ENCODE data around the gene KIF11. TPM values are rescaled to one million over a fixed set of nuclear protein-coding genes. Genes with fewer than 3 reads are reported as not detected.
"Not testable (repeated sequence)": the region's sequence is repeated elsewhere in the genome, so short reads cannot be mapped to it uniquely, and the experiment has no call there.

Gene KIF11
- total RNA-seq, 1 donor: 0.84 TPM

- Histone ChIP-seq H3K4me1 (ENCODE audit: insufficient read depth, low read length) (peaks cover 42% of the 10 kb centered on the region), H3K4me3 (ENCODE audit: low read length) (peak within 1 kb of the TSS; percentile 91), H3K9me3 (ENCODE audit: low read depth, low read length) (no peaks in the 10 kb centered on the region), H3K27me3 (ENCODE audit: insufficient read depth, low read length) (no peaks in the 10 kb centered on the region)
Observed at GRCh38 chr10:92573798-92574547, 19.0 kb upstream of the KIF11 start, which contains the start of gene IDE. TSS of gene IDE (minus strand) at chr10:92574093. CDS start at chr10:92574019, 74 bp downstream.

GRCh38 chr10:92574548-92575261, 18.2 kb upstream of the KIF11 start:
- Histone ChIP-seq H3K9me3 (ENCODE audit: low read depth, low read length) (no peaks in the 10 kb centered on the region), H3K4me1 (ENCODE audit: insufficient read depth, low read length) (peaks cover 42% of the 10 kb centered on the region), H3K4me3 (ENCODE audit: low read length) (peak overlapping the region; percentile 91), H3K27me3 (ENCODE audit: insufficient read depth, low read length) (no peaks in the 10 kb centered on the region)

GRCh38 chr10:92575961-92576360, 17.0 kb upstream of the KIF11 start:
- Histone ChIP-seq H3K4me1 (ENCODE audit: insufficient read depth, low read length) (peaks cover 42% of the 10 kb centered on the region), H3K4me3 (ENCODE audit: low read length) (no peak overlapping the region), H3K9me3 (ENCODE audit: low read depth, low read length) (no peaks in the 10 kb centered on the region), H3K27me3 (ENCODE audit: insufficient read depth, low read length) (no peaks in the 10 kb centered on the region)

DNA sequence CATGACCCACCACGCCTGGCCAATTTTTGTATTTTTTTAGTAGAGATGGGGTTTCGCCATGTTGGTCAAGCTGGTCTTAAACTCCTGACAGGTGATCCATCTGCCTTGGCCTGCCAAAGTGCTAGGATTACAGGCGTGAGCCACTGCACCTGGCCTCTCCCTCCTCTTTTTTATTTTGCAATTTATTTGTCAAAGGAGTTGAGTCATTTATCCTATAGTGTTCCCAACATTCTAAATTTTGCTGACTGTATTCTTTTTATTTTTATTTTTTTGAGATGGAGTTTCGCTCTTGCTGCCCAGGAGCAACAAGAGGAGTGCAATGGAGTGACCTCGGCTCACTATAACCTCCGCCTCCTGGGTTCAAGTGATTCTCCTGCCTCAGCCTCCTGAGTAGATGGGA, 10.6 kb upstream of the KIF11 start:
- not testable (repeated sequence) for H3K4me3 ChIP-seq (ENCODE audit: low read length); H3K27me3 ChIP-seq (ENCODE audit: insufficient read depth, low read length); H3K4me1 ChIP-seq (ENCODE audit: insufficient read depth, low read length); H3K9me3 ChIP-seq (ENCODE audit: low read depth, low read length)

DNA sequence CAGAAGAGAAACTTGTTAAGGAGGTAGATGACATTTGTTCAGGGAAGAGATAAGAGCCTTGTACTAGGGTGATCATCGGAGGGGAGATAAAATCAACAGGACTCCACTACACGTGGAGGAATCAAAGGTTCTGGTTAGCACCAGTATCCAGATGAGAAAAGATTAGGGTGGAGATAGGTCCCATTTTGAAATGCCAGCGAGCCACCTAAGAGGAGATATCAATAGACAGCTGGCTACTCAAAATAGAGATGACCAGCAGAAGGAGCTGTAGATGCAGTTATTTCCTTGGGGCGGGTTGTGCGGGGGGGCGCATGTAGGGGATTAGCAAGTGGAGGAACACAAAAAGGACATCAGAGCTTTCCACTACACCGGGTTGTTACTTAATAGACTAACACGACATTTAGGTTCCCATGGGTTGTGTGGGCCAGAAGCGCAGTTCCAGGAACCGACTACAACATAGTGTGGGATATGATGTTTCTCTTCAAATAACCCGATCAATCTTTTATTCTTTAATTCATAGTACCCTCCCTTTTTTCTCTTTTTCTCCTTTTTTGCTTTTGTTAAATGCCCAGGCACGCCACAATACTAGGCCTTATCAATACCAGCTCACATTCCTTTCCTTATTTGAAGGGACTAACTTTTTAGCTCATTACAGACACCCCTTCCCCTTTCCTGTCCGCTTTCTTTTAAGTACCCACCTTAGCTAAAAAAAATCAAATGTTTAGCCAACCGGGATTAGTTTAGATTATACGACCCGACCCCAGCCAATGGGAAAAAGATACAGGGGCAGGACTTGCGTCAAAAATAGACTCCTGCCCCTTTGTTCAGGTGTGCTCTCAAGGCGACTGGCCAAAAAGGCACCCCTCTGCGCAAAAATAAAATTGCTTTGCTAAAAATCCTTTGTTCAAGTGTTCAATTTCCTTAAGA, 2.0 kb upstream of the KIF11 start:
- Histone ChIP-seq H3K4me1 (ENCODE audit: insufficient read depth, low read length) (peaks cover 42% of the 10 kb centered on the region), H3K4me3 (ENCODE audit: low read length) (peak overlapping the region; percentile 77), H3K27me3 (ENCODE audit: insufficient read depth, low read length) (no peaks in the 10 kb centered on the region), H3K9me3 (ENCODE audit: low read depth, low read length) (no peaks in the 10 kb centered on the region)

GRCh38 chr10:92591550-92592022, 1.3 kb upstream of the KIF11 start:
- Histone ChIP-seq H3K4me1 (ENCODE audit: insufficient read depth, low read length) (peaks cover 45% of the 10 kb centered on the region), H3K27me3 (ENCODE audit: insufficient read depth, low read length) (no peaks in the 10 kb centered on the region), H3K4me3 (ENCODE audit: low read length) (peak overlapping the region; percentile 77), H3K9me3 (ENCODE audit: low read depth, low read length) (no peaks in the 10 kb centered on the region)

DNA sequence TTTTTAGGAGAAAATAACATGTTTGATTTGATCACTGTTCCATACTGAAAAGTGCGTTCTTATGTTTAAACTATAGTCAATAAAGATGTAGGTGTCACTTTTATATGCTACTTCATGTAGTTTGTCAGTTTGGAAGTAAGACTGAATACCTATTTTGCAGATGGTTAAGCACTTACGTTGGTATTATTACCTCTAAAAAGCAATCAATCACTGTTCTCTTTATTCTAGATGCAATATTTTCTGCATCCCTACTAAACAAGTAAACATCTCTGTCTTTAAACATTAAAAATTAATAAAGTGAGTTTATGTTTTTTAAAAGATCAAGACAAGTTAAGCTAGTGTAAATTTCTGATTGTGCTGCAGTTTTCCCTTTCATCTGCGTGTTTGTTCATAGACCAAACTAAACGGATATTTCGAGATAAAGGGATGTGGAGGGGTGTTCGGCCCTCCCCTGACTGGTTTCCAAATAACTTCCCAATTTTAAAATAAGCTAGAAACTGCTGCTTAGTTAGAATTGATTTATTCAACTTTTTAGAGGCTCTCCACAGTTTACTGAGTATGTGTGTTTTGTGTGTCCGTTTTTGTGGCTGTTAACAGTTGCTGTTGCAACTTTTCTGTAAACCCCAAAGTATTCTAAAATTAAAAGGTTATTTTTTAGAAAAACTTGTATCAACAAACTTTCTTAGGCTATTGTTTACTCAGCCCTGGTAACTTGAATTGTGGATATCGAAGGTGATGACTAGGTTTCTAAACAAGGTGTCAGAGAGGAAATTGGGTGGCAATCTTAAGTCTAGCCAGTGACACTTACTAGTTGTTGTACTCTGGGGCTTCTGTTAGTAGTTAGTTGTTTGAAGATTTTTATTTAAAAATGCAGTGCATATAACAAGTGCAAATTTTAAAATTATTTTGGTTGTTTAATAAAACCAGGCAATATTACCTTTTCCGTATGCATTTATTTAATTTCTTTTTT, 974 bp downstream of the KIF11 start:
- no peaks in the 10 kb centered on the region for H3K27me3 ChIP-seq (ENCODE audit: insufficient read depth, low read length)
- peak overlapping the region; percentile 77 for H3K4me3 ChIP-seq (ENCODE audit: low read length)
- H3K4me1 ChIP-seq (ENCODE audit: insufficient read depth, low read length): peaks cover 55% of the 10 kb centered on the region
- H3K9me3 ChIP-seq (ENCODE audit: low read depth, low read length): no peaks in the 10 kb centered on the region

GRCh38 chr10:92595505-92595904, 2.6 kb downstream of the KIF11 start:
- Histone ChIP-seq H3K4me3 (ENCODE audit: low read length) (no peak overlapping the region), H3K4me1 (ENCODE audit: insufficient read depth, low read length) (peaks cover 53% of the 10 kb centered on the region), H3K27me3 (ENCODE audit: insufficient read depth, low read length) (no peaks in the 10 kb centered on the region), H3K9me3 (ENCODE audit: low read depth, low read length) (no peaks in the 10 kb centered on the region)

DNA sequence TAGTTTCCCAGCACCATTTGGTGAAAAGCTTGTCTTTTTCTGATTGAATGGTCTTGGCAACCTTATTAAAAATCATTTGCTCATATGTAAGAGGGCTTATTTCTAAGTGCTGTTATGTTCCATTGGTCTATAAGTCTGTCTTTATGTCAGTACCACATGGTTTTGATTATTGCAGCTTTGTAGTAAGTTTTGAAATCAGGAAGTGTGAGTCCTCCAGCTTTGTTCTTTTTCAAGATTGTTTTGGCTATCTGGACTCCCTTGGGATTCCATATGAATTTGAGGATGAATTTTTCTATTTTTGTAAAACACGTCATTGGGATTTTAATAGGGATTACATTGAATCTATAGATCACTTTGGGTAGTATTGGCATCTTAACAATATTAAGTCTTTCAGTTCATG, 5.4 kb downstream of the KIF11 start:
- Histone ChIP-seq H3K27me3 (ENCODE audit: insufficient read depth, low read length) (no peaks in the 10 kb centered on the region), H3K9me3 (ENCODE audit: low read depth, low read length) (no peaks in the 10 kb centered on the region), H3K4me1 (ENCODE audit: insufficient read depth, low read length) (peaks cover 43% of the 10 kb centered on the region), H3K4me3 (ENCODE audit: low read length) (no peak overlapping the region)

DNA sequence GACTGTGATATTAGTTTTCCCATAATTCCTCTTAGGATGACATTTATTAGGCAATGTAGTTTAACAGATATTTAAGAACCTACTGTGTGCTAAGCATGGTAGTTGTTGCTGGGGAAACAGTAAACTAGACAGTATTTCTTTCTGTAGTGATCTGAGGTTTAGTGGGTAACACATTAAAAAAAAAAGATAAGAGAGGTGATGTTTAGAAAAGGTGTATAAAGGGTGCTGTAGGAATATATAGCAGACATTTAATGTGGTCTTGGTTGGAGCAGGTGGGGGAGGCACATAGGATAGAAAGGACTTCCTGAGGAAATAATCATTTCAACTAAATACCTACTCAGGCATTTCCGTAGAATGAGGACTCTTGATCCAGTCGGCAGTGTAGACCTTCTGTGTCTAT, 11.9 kb downstream of the KIF11 start:
- Histone ChIP-seq H3K4me3 (ENCODE audit: low read length) (no peak overlapping the region), H3K9me3 (ENCODE audit: low read depth, low read length) (no peaks in the 10 kb centered on the region), H3K27me3 (ENCODE audit: insufficient read depth, low read length) (no peaks in the 10 kb centered on the region), H3K4me1 (ENCODE audit: insufficient read depth, low read length) (peaks cover 8% of the 10 kb centered on the region)

- Histone ChIP-seq H3K27me3 (ENCODE audit: insufficient read depth, low read length) (no peaks in the 10 kb centered on the region), H3K9me3 (ENCODE audit: low read depth, low read length) (no peaks in the 10 kb centered on the region), H3K4me3 (ENCODE audit: low read length) (no peak overlapping the region), H3K4me1 (ENCODE audit: insufficient read depth, low read length) (no peaks in the 10 kb centered on the region)
Observed at GRCh38 chr10:92615515-92615914, 22.6 kb downstream of the KIF11 start.

- no peaks in the 10 kb centered on the region for H3K9me3 ChIP-seq (ENCODE audit: low read depth, low read length)
- H3K4me3 ChIP-seq (ENCODE audit: low read length): no peak overlapping the region
- H3K27me3 ChIP-seq (ENCODE audit: insufficient read depth, low read length): no peaks in the 10 kb centered on the region
- H3K4me1 ChIP-seq (ENCODE audit: insufficient read depth, low read length): no peaks in the 10 kb centered on the region
Observed at GRCh38 chr10:92619368-92619767, 26.4 kb downstream of the KIF11 start.

DNA sequence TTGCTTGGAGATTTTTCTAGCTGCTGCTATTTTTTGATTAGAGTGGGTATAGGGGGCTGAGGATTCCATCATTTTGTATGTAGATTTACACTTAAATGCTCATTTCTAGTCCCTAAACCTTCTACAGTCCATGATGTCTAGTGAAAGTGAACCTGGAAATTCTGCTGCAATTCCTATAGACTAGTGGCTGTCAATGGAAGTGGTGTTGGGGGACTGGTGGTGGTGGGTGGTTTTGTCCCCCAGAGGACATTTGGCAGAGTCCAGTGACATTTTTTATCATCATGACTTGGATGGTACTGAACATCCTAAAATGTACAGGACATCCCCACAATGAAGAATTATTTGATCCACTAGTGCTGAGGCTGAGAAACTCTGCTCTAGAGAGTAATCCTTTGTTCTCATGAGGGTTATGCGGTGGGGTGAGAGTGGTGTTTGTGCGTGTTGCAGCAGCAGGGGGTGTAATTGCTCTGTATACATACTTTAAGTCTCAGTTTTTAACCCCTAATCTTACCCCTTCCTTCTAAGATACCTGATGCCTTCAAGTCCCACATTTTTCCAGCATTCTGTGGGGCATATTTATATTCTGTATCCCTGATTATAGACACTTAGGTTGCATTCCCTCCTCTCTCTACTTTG, 35.0 kb downstream of the KIF11 start:
- H3K27me3 ChIP-seq (ENCODE audit: insufficient read depth, low read length): no peaks in the 10 kb centered on the region
- H3K4me1 ChIP-seq (ENCODE audit: insufficient read depth, low read length): no peaks in the 10 kb centered on the region
- no peaks in the 10 kb centered on the region for H3K9me3 ChIP-seq (ENCODE audit: low read depth, low read length)
- H3K4me3 ChIP-seq (ENCODE audit: low read length): no peak overlapping the region

DNA sequence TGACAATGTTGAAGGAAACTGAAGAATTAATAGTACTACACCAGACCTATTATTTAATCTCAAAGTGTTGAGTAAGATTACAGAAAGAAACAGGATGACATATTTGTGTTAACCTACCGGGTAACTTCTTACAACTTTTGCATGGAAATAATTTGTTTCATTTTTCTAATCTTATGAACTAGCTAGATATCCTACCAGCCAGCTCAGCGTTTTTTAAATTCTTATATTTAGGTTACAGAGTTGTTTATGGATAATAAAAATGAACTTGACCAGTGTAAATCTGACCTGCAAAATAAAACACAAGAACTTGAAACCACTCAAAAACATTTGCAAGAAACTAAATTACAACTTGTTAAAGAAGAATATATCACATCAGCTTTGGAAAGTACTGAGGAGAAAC, 37.0 kb downstream of the KIF11 start:
- no peaks in the 10 kb centered on the region for H3K27me3 ChIP-seq (ENCODE audit: insufficient read depth, low read length)
- no peaks in the 10 kb centered on the region for H3K4me1 ChIP-seq (ENCODE audit: insufficient read depth, low read length)
- H3K9me3 ChIP-seq (ENCODE audit: low read depth, low read length): no peaks in the 10 kb centered on the region
- no peak overlapping the region for H3K4me3 ChIP-seq (ENCODE audit: low read length)
